ENCODE data around the gene PCNX2. TPM values are rescaled to one million over a fixed set of nuclear protein-coding genes. Genes with fewer than 3 reads are reported as not detected.

PCNX2 gene
- total and polyA plus RNA-seq, 7 donors, result 1.8 to 13.8 (median 5.1) TPM

GRCh38 chr1:233065685-233066084, 229.8 kb downstream of the PCNX2 start:
- Histone ChIP-seq H3K9me3 (no peaks in the 10 kb centered on the region), H3K27me3 (no peaks in the 10 kb centered on the region), H3K4me1 (no peaks in the 10 kb centered on the region), H3K4me3 (no peak overlapping the region), H3K36me3 (no peaks in the 10 kb centered on the region), H3K27ac (no peak overlapping the region)
- intact Hi-C loops (cut with DNase I), result no loop called here
- no peak for TF ChIP-seq POLR2AphosphoS5 (IDR thresholded peaks at IDR 0.05)
- 97% methylated on average over 2 of the region's 2 CpGs for WGBS, 2 donors
- DNase-seq, result no peak

- DNase-seq, result no peak
- no peaks in the 10 kb centered on the region for H3K27me3 ChIP-seq
- H3K4me3 ChIP-seq, result no peak overlapping the region
- H3K27ac ChIP-seq, result no peak overlapping the region
- WGBS, 2 donors, result 33 to 74% methylated on average over 1 of the region's 1 CpG
- TF ChIP-seq POLR2A (IDR thresholded peaks at IDR 0.05), result no peak
- no peak for TF ChIP-seq POLR2AphosphoS5 (IDR thresholded peaks at IDR 0.05)
- intact Hi-C loops (cut with DNase I), result no loop called here
- H3K4me1 ChIP-seq, result no peaks in the 10 kb centered on the region
- no peaks in the 10 kb centered on the region for H3K36me3 ChIP-seq
- H3K9me3 ChIP-seq, result no peaks in the 10 kb centered on the region
These were observed 230.5 kb downstream of the PCNX2 start for GRCh38 chr1:233064988-233065387.

GRCh38 chr1:233063462-233063861, 232.1 kb downstream of the PCNX2 start:
- H3K4me1 ChIP-seq, result no peaks in the 10 kb centered on the region
- intact Hi-C loops (cut with DNase I), result no loop called here
- H3K4me3 ChIP-seq, result no peak overlapping the region
- no peaks in the 10 kb centered on the region for H3K27me3 ChIP-seq
- H3K9me3 ChIP-seq, result no peaks in the 10 kb centered on the region
- no peak overlapping the region for H3K27ac ChIP-seq
- DNase-seq, result no peak
- no peaks in the 10 kb centered on the region for H3K36me3 ChIP-seq
- TF ChIP-seq POLR2AphosphoS5 (IDR thresholded peaks at IDR 0.05) (no peak), EP300 (IDR thresholded peaks at IDR 0.05) (no peak), CTCF (IDR thresholded peaks at IDR 0.05) (no peak), POLR2A (IDR thresholded peaks at IDR 0.05) (no peak)

- WGBS, 2 donors, result 82 to 83% methylated on average over 5 of the region's 5 CpGs
- no peak for TF ChIP-seq CTCF (IDR thresholded peaks at IDR 0.05)
- no peak for TF ChIP-seq POLR2A (IDR thresholded peaks at IDR 0.05)
- no peak for TF ChIP-seq EP300 (IDR thresholded peaks at IDR 0.05)
- TF ChIP-seq POLR2AphosphoS5 (IDR thresholded peaks at IDR 0.05), result no peak
- no peak overlapping the region for H3K4me3 ChIP-seq
- intact Hi-C loops (cut with DNase I), result no loop called here
- no peak for DNase-seq
- no peak overlapping the region for H3K27ac ChIP-seq
- no peaks in the 10 kb centered on the region for H3K36me3 ChIP-seq
- H3K4me1 ChIP-seq, result no peaks in the 10 kb centered on the region
- no peaks in the 10 kb centered on the region for H3K9me3 ChIP-seq
- H3K27me3 ChIP-seq, result no peaks in the 10 kb centered on the region
These were observed 234.3 kb downstream of the PCNX2 start for GRCh38 chr1:233061265-233061664.

- 96 to 98% methylated on average over 3 of the region's 3 CpGs for WGBS, 2 donors
- no peak for DNase-seq
These were observed 235.0 kb downstream of the PCNX2 start for GRCh38 chr1:233060461-233060994.

More at GRCh38 chr1:233060461-233060994, 235.0 kb downstream of the PCNX2 start:
- no peaks in the 10 kb centered on the region for H3K36me3 ChIP-seq
- no peaks in the 10 kb centered on the region for H3K27me3 ChIP-seq
- H3K9me3 ChIP-seq, result no peaks in the 10 kb centered on the region
- no peak overlapping the region for H3K27ac ChIP-seq
- intact Hi-C loops (cut with DNase I), result no loop called here
- TF ChIP-seq EP300 (IDR thresholded peaks at IDR 0.05), result no peak
- TF ChIP-seq CTCF (IDR thresholded peaks at IDR 0.05), result no peak
- TF ChIP-seq POLR2A (IDR thresholded peaks at IDR 0.05), result no peak
- no peak for TF ChIP-seq POLR2AphosphoS5 (IDR thresholded peaks at IDR 0.05)
- H3K4me3 ChIP-seq, result no peak overlapping the region
- H3K4me1 ChIP-seq, result no peaks in the 10 kb centered on the region

Measured in sigmoid colon (tissue), 7 donors.